PC-9 (cell line): Measurements from ENCODE around the gene RUNX1. TPM values are rescaled to one million over a fixed set of nuclear protein-coding genes. Genes with fewer than 3 reads are reported as not detected.

ENCODE experiments used
- BruUV-seq: library from RNA; stranded (reverse); fragments of 400-500 nt; replicated peaks from 2 replicates; lab custom pipeline; 2021; lab: Mats Ljungman, UMichigan
- CTCF ChIA-PET: fragments of 300-600 bp; sonication (Branson Sonifier 250); formaldehyde crosslinking; loops from one replicate; lab custom pipeline; 2022; ENCODE audit warnings: antibody characterized with exemption; lab: Charles Lee
- POLR2A ChIA-PET: fragments of 300-600 bp; sonication (Branson Sonifier 250); formaldehyde crosslinking; loops from one replicate; lab custom pipeline; 2022; ENCODE audit warnings: antibody characterized with exemption; ENCODE audit not compliant: unreplicated experiment; lab: Charles Lee
- DNase-seq, 2 experiments: peaks; one replicate each; pipeline versions ENCODE4 v3.0.0 to v3.0.0-alpha.2; 2015 to 2022; ENCODE audit warnings: mixed read lengths in 1 of 2
- H2AFZ ChIP-seq: fragments of 200-600 bp; sonication (generic); 2 replicates; pipeline ENCODE4 v1.8.1; 2017; ENCODE audit warnings: antibody characterized with exemption
- H3F3A ChIP-seq: fragments of 200-600 bp; sonication (generic); 2 replicates; pipeline ENCODE4 v1.8.1; 2017; ENCODE audit warnings: antibody characterized with exemption, mild to moderate bottlenecking, low read depth; ENCODE audit not compliant: insufficient read depth
- H3K27ac ChIP-seq: fragments of 200-600 bp; sonication (generic); 2 replicates; pipeline ENCODE4 v1.6.1; 2016; ENCODE audit warnings: mixed run types
- H3K27me3 ChIP-seq: fragments of 200-600 bp; sonication (generic); 2 replicates; pipeline ENCODE4 v1.6.1; 2016; ENCODE audit warnings: low read depth, mixed run types; ENCODE audit not compliant: insufficient read depth
- H3K36me3 ChIP-seq: fragments of 200-600 bp; sonication (generic); 2 replicates; pipeline ENCODE4 v1.6.1; 2016; ENCODE audit warnings: low read depth, mixed run types
- H3K4me1 ChIP-seq: fragments of 200-600 bp; sonication (generic); replicated peaks from 2 replicates; pipeline ENCODE4 v1.6.1; 2016; ENCODE audit warnings: mixed run types; ENCODE audit not compliant: insufficient read depth
- H3K4me2 ChIP-seq: fragments of 200-600 bp; sonication (generic); 2 replicates; pipeline ENCODE4 v1.6.1; 2017; ENCODE audit warnings: mixed run types
- H3K4me3 ChIP-seq: fragments of 200-600 bp; sonication (generic); 2 replicates; pipeline ENCODE4 v1.6.1; 2016; ENCODE audit warnings: mixed run types
- H3K79me2 ChIP-seq: fragments of 200-600 bp; sonication (generic); 2 replicates; pipeline ENCODE4 v1.6.1; 2017; ENCODE audit warnings: low read depth, mixed run types
- H3K9me2 ChIP-seq: fragments of 200-600 bp; sonication (generic); 2 replicates; pipeline ENCODE4 v1.8.1; 2017; ENCODE audit warnings: mild to moderate bottlenecking; ENCODE audit not compliant: insufficient read depth
- H3K9me3 ChIP-seq: fragments of 200-600 bp; sonication (generic); 2 replicates; pipeline ENCODE4 v1.8.1; 2016; ENCODE audit warnings: low read depth; ENCODE audit not compliant: insufficient read depth
- H4K20me1 ChIP-seq: fragments of 200-600 bp; sonication (generic); 2 replicates; pipeline ENCODE4 v1.8.1; 2017; ENCODE audit not compliant: insufficient read depth
- EZH2 ChIP-seq: fragments of 200-600 bp; sonication (generic); IDR thresholded peaks from 2 replicates; pipeline ENCODE4 v1.8.0; 2017; ENCODE audit warnings: antibody characterized with exemption, low read depth
- intact Hi-C: fragments of 100-400 bp; cut with micrococcal nuclease; formaldehyde crosslinking; loops from one replicate; pipeline ENCODE4 v1.10.0; 2022; ENCODE audit not compliant: unreplicated experiment
- total RNA-seq: library from RNA; stranded (reverse); gene quantifications from 2 replicates; pipeline ENCODE4 v1.2.3, GENCODE V29; 2021
- TF ChIP-seq, protein P1 (sequence below): fragments of 200-600 bp; sonication (generic); conservative IDR thresholded peaks from 2 replicates; pipeline ENCODE4 v1.6.1; 2017; ENCODE audit warnings: mixed run types, antibody characterized with exemption, mild to moderate bottlenecking, moderate library complexity

Gene RUNX1
- total RNA-seq, 1 experiment from 2014 or later: 58.5 TPM

DNA sequence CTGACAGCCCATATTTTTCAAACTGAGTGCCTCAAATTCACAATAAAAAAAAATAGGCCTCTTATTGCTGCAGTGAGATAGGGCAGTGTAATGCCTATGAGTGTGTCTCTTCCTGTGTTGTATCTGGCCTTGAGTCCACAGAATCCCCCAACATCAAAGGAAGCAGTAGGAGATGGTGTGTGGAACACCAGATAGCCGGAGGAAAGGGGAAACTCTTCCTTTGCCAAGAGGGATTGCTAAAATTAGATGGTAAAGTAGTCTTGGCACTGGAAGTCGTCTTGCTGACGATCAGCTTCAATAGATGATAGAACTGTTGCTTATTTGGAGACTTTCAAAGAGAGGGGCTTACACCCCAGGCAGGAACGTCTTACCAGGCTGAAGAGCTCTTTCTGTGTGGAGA, 51.8 kb downstream of the RUNX1 start:
- Histone ChIP-seq H3K36me3 (no peaks in the 10 kb centered on the region), H3F3A (peaks cover 3% of the 10 kb centered on the region; the same call in 1 of the 2 replicates), H3K4me1 (peaks cover 8% of the 10 kb centered on the region), H2AFZ (no peak overlapping the region), H4K20me1 (no peaks in the 10 kb centered on the region; the same call in 1 of the 2 replicates), H3K4me2 (no peak overlapping the region), H3K27ac (0 out of 2 replicates have a peak overlapping the region, but pooled peaks have one; percentile 16), H3K9me2 (no peaks in the 10 kb centered on the region), H3K27me3 (no peaks in the 10 kb centered on the region), H3K4me3 (no peak overlapping the region), H3K9me3 (no peaks in the 10 kb centered on the region), H3K79me2 (peaks cover 76% of the 10 kb centered on the region)
- BruUV-seq: no TSS peak
- POLR2A ChIA-PET: no interaction called here
- CTCF ChIA-PET: no interaction called here
- no peak for DNase-seq
- TF ChIP-seq EZH2: no peak
- TF ChIP-seq, protein P1, sequence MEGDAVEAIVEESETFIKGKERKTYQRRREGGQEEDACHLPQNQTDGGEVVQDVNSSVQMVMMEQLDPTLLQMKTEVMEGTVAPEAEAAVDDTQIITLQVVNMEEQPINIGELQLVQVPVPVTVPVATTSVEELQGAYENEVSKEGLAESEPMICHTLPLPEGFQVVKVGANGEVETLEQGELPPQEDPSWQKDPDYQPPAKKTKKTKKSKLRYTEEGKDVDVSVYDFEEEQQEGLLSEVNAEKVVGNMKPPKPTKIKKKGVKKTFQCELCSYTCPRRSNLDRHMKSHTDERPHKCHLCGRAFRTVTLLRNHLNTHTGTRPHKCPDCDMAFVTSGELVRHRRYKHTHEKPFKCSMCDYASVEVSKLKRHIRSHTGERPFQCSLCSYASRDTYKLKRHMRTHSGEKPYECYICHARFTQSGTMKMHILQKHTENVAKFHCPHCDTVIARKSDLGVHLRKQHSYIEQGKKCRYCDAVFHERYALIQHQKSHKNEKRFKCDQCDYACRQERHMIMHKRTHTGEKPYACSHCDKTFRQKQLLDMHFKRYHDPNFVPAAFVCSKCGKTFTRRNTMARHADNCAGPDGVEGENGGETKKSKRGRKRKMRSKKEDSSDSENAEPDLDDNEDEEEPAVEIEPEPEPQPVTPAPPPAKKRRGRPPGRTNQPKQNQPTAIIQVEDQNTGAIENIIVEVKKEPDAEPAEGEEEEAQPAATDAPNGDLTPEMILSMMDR: no peak
- intact Hi-C loops: no loop called here

DNA sequence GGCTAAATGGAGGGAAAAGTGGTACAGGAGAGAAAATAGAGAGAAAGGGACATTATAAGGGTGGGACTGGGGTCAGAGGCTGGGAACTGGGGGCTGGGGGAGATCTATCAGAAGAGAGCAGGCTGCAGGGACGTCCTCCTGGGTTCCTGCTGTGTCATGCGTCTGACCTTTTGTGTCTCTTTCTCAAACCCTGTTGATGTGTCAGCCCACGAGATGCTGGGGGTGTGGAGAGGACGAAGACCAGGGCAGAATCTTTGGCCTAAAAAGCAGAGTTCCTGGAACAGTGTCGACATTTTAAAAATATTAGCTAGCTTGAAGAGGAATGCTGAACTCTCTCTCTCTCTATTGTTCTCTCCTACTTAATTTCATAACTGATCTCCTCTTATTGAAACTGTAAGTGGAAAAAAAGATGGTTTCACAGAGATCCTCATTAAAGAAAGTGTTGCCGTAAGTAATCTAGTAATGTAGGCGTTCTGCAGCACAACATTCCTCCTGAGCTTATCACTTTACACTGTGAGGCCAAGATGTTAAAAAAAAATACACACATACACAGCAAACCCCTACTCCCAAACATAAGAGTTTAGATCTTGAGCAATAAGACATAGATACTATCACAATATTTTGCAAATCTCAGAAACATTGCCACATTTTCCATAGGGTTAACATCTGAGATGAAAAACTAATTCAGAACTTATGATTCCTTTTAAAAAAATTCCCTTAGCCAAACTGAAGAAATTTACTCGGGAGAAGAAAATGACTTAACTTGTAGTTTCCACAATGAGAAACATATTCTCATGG, 52.6 kb downstream of the RUNX1 start:
- H2AFZ ChIP-seq: no peak overlapping the region
- BruUV-seq: no TSS peak
- CTCF ChIA-PET: no interaction called here

DNA sequence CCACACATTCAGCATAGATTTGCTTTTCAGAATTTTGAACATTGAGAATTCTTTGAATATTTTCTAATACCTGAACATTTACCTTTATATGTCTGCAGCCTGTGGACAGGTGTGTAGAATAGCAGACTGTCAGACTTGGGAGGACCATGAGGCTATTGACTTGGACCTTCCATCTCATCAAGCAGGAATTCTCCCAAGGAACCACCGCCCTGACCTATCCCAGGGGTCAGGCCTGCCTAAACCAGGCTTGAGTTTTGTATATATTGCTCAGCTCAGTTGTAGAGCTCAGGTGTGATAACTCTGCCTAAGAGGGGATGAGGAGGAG, 53.2 kb downstream of the RUNX1 start:
- Histone ChIP-seq H3K4me2 (no peak overlapping the region), H3K27ac (no peak overlapping the region), H2AFZ (no peak overlapping the region), H3K36me3 (no peaks in the 10 kb centered on the region), H3K9me3 (no peaks in the 10 kb centered on the region), H3K4me1 (peaks cover 8% of the 10 kb centered on the region), H3K9me2 (no peaks in the 10 kb centered on the region), H3K79me2 (peaks cover 79% of the 10 kb centered on the region), H4K20me1 (no peaks in the 10 kb centered on the region; the same call in 1 of the 2 replicates), H3K27me3 (no peaks in the 10 kb centered on the region), H3F3A (peaks cover 3% of the 10 kb centered on the region; the same call in 1 of the 2 replicates), H3K4me3 (no peak overlapping the region)
- intact Hi-C loops: no loop called here
- TF ChIP-seq, protein P1: no peak
- TF ChIP-seq EZH2: no peak
- no TSS peak for BruUV-seq
- POLR2A ChIA-PET: no interaction called here
- CTCF ChIA-PET: no interaction called here
- no peak for DNase-seq

More for the DNA sequence above, 52.6 kb downstream of the RUNX1 start:
- H3K27me3 ChIP-seq: no peaks in the 10 kb centered on the region
- intact Hi-C loops: no loop called here
- H3K4me3 ChIP-seq: no peak overlapping the region
- H3K4me2 ChIP-seq: no peak overlapping the region
- peaks cover 8% of the 10 kb centered on the region for H3K4me1 ChIP-seq
- no peaks in the 10 kb centered on the region for H3K36me3 ChIP-seq
- no peak for TF ChIP-seq EZH2
- TF ChIP-seq, protein P1: no peak
- H3F3A ChIP-seq: peaks cover 3% of the 10 kb centered on the region; the same call in 1 of the 2 replicates
- H4K20me1 ChIP-seq: no peaks in the 10 kb centered on the region; the same call in 1 of the 2 replicates
- 0 out of 2 replicates have a peak overlapping the region, but pooled peaks have one; percentile 16 for H3K27ac ChIP-seq
- no peaks in the 10 kb centered on the region for H3K9me2 ChIP-seq
- DNase-seq: no peak
- peaks cover 81% of the 10 kb centered on the region for H3K79me2 ChIP-seq
- H3K9me3 ChIP-seq: no peaks in the 10 kb centered on the region
- POLR2A ChIA-PET: no interaction called here
